ENCODE results near the gene CLSTN2. TPM values are rescaled to one million over a fixed set of nuclear protein-coding genes. Genes with fewer than 3 reads are reported as not detected.

The CLSTN2 gene
- total and polyA plus RNA-seq, 5 donors from 2014 or later = not detected

GRCh38 chr3:139935866-139936817 lies 1.2 kb downstream of the CLSTN2 start:
- H3K27me3 Mint-ChIP-seq = peaks cover 36% of the 10 kb centered on the region
- peaks cover 0 to 9% (median 0%) of the 10 kb centered on the region in 7 donors for H3K9me3 Mint-ChIP-seq
- H3K4me1 ChIP-seq (ENCODE audit: control insufficient read depth, insufficient read depth, low read length, poor library complexity, severe bottlenecking) = peaks cover 5% of the 10 kb centered on the region
- H3K27me3 ChIP-seq (ENCODE audit: control insufficient read depth, insufficient read depth, low read length) = peaks cover 8% of the 10 kb centered on the region
- peak overlapping the region in 1 of 4 donors; percentile 10 for H3K4me3 Mint-ChIP-seq
- DNase-seq (no peak), ATAC-seq (ENCODE audit: low read depth in 2 of 2) (no peak)
- H3K36me3 ChIP-seq (ENCODE audit: control insufficient read depth, insufficient read depth, low read length) = no peaks in the 10 kb centered on the region
- H3K9me3 ChIP-seq (ENCODE audit: control insufficient read depth in 2 of 2, low read length in 2 of 2) = no peaks in the 10 kb centered on the region
- no peak overlapping the region for H3K4me3 ChIP-seq (ENCODE audit: low read depth, low read length)
- H3K27ac Mint-ChIP-seq = no peak overlapping the region
- H3K4me1 Mint-ChIP-seq = peaks cover 0 to 4% (median 0%) of the 10 kb centered on the region in 4 donors
- H3K27ac ChIP-seq (ENCODE audit: insufficient read depth, low read length, poor library complexity, severe bottlenecking) = no peak overlapping the region
- no peaks in the 10 kb centered on the region for H3K36me3 Mint-ChIP-seq

GRCh38 chr3:139937674-139938279 lies 2.8 kb downstream of the CLSTN2 start:
- no peaks in the 10 kb centered on the region for H3K36me3 ChIP-seq (ENCODE audit: control insufficient read depth, insufficient read depth, low read length)
- no peaks in the 10 kb centered on the region for H3K36me3 Mint-ChIP-seq
- peaks cover 0 to 9% (median 0%) of the 10 kb centered on the region in 7 donors for H3K9me3 Mint-ChIP-seq
- ATAC-seq (ENCODE audit: low read depth in 2 of 2) = no peak
- peaks cover 4% of the 10 kb centered on the region for H3K27me3 ChIP-seq (ENCODE audit: control insufficient read depth, insufficient read depth, low read length)
- peaks cover 5% of the 10 kb centered on the region for H3K4me1 ChIP-seq (ENCODE audit: control insufficient read depth, insufficient read depth, low read length, poor library complexity, severe bottlenecking)
- H3K9me3 ChIP-seq (ENCODE audit: control insufficient read depth in 2 of 2, low read length in 2 of 2) = no peaks in the 10 kb centered on the region
- H3K4me3 Mint-ChIP-seq = no peak overlapping the region
- peaks cover 36% of the 10 kb centered on the region for H3K27me3 Mint-ChIP-seq
- no peak overlapping the region for H3K4me3 ChIP-seq (ENCODE audit: low read depth, low read length)
- no peak overlapping the region for H3K27ac ChIP-seq (ENCODE audit: insufficient read depth, low read length, poor library complexity, severe bottlenecking)
- peaks cover 0 to 4% (median 0%) of the 10 kb centered on the region in 4 donors for H3K4me1 Mint-ChIP-seq
- H3K27ac Mint-ChIP-seq = no peak overlapping the region
- peak in 1 of 3 donors; percentile 26 for DNase-seq

- peaks cover 0 to 3% (median 0%) of the 10 kb centered on the region in 7 donors for H3K9me3 Mint-ChIP-seq
- H3K4me1 Mint-ChIP-seq = peaks cover 0 to 4% (median 0%) of the 10 kb centered on the region in 4 donors
- H3K27ac Mint-ChIP-seq = no peak overlapping the region
- no peak for ATAC-seq (ENCODE audit: low read depth in 2 of 2)
- H3K4me3 ChIP-seq (ENCODE audit: low read depth, low read length) = no peak overlapping the region
- H3K4me3 Mint-ChIP-seq = no peak overlapping the region
- no peaks in the 10 kb centered on the region for H3K36me3 ChIP-seq (ENCODE audit: control insufficient read depth, insufficient read depth, low read length)
- peaks cover 4% of the 10 kb centered on the region for H3K4me1 ChIP-seq (ENCODE audit: control insufficient read depth, insufficient read depth, low read length, poor library complexity, severe bottlenecking)
- H3K27me3 Mint-ChIP-seq = peaks cover 28% of the 10 kb centered on the region
- no peaks in the 10 kb centered on the region for H3K9me3 ChIP-seq (ENCODE audit: control insufficient read depth in 2 of 2, low read length in 2 of 2)
- no peak for DNase-seq
- H3K27me3 ChIP-seq (ENCODE audit: control insufficient read depth, insufficient read depth, low read length) = peaks cover 2% of the 10 kb centered on the region
- H3K36me3 Mint-ChIP-seq = no peaks in the 10 kb centered on the region
- H3K27ac ChIP-seq (ENCODE audit: insufficient read depth, low read length, poor library complexity, severe bottlenecking) = no peak overlapping the region
Measured at GRCh38 chr3:139939681-139940190, 4.8 kb downstream of the CLSTN2 start.

GRCh38 chr3:139940622-139941021 lies 5.6 kb downstream of the CLSTN2 start:
- no peak overlapping the region for H3K27ac ChIP-seq (ENCODE audit: insufficient read depth, low read length, poor library complexity, severe bottlenecking)
- DNase-seq = no peak
- H3K36me3 ChIP-seq (ENCODE audit: control insufficient read depth, insufficient read depth, low read length) = no peaks in the 10 kb centered on the region
- no peak overlapping the region for H3K4me3 ChIP-seq (ENCODE audit: low read depth, low read length)
- no peaks in the 10 kb centered on the region for H3K36me3 Mint-ChIP-seq
- H3K27me3 ChIP-seq (ENCODE audit: control insufficient read depth, insufficient read depth, low read length) = peaks cover 2% of the 10 kb centered on the region
- no peaks in the 10 kb centered on the region for H3K4me1 ChIP-seq (ENCODE audit: control insufficient read depth, insufficient read depth, low read length, poor library complexity, severe bottlenecking)
- peaks cover 0 to 4% (median 0%) of the 10 kb centered on the region in 4 donors for H3K4me1 Mint-ChIP-seq
- H3K27me3 Mint-ChIP-seq = peaks cover 28% of the 10 kb centered on the region
- H3K9me3 ChIP-seq (ENCODE audit: control insufficient read depth in 2 of 2, low read length in 2 of 2) = no peaks in the 10 kb centered on the region
- H3K27ac Mint-ChIP-seq = no peak overlapping the region
- ATAC-seq (ENCODE audit: low read depth in 2 of 2) = no peak
- H3K4me3 Mint-ChIP-seq = no peak overlapping the region
- peaks cover 0 to 3% (median 0%) of the 10 kb centered on the region in 7 donors for H3K9me3 Mint-ChIP-seq

GRCh38 chr3:139941580-139941979 lies 6.6 kb downstream of the CLSTN2 start:
- no peak overlapping the region for H3K4me3 Mint-ChIP-seq
- no peaks in the 10 kb centered on the region for H3K4me1 Mint-ChIP-seq
- H3K36me3 ChIP-seq (ENCODE audit: control insufficient read depth, insufficient read depth, low read length) = no peaks in the 10 kb centered on the region
- no peak overlapping the region for H3K27ac ChIP-seq (ENCODE audit: insufficient read depth, low read length, poor library complexity, severe bottlenecking)
- H3K27me3 Mint-ChIP-seq = peaks cover 23% of the 10 kb centered on the region
- peaks cover 0 to 3% (median 0%) of the 10 kb centered on the region in 7 donors for H3K9me3 Mint-ChIP-seq
- H3K4me3 ChIP-seq (ENCODE audit: low read depth, low read length) = no peak overlapping the region
- no peaks in the 10 kb centered on the region for H3K27me3 ChIP-seq (ENCODE audit: control insufficient read depth, insufficient read depth, low read length)
- H3K36me3 Mint-ChIP-seq = no peaks in the 10 kb centered on the region
- H3K27ac Mint-ChIP-seq = no peak overlapping the region
- H3K4me1 ChIP-seq (ENCODE audit: control insufficient read depth, insufficient read depth, low read length, poor library complexity, severe bottlenecking) = no peaks in the 10 kb centered on the region
- H3K9me3 ChIP-seq (ENCODE audit: control insufficient read depth in 2 of 2, low read length in 2 of 2) = no peaks in the 10 kb centered on the region
- DNase-seq (no peak), ATAC-seq (ENCODE audit: low read depth in 2 of 2) (no peak)

- H3K36me3 Mint-ChIP-seq = no peaks in the 10 kb centered on the region
- H3K4me1 Mint-ChIP-seq = no peaks in the 10 kb centered on the region
- peaks cover 0 to 4% (median 0%) of the 10 kb centered on the region in 7 donors for H3K9me3 Mint-ChIP-seq
- DNase-seq (no peak), ATAC-seq (ENCODE audit: low read depth in 2 of 2) (no peak)
- peaks cover 11% of the 10 kb centered on the region for H3K27me3 Mint-ChIP-seq
- Histone ChIP-seq H3K9me3 (ENCODE audit: control insufficient read depth in 2 of 2, low read length in 2 of 2) (no peaks in the 10 kb centered on the region), H3K4me3 (ENCODE audit: low read depth, low read length) (no peak overlapping the region), H3K27ac (ENCODE audit: insufficient read depth, low read length, poor library complexity, severe bottlenecking) (no peak overlapping the region), H3K4me1 (ENCODE audit: control insufficient read depth, insufficient read depth, low read length, poor library complexity, severe bottlenecking) (no peaks in the 10 kb centered on the region), H3K36me3 (ENCODE audit: control insufficient read depth, insufficient read depth, low read length) (no peaks in the 10 kb centered on the region), H3K27me3 (ENCODE audit: control insufficient read depth, insufficient read depth, low read length) (no peaks in the 10 kb centered on the region)
- H3K27ac Mint-ChIP-seq = no peak overlapping the region
- H3K4me3 Mint-ChIP-seq = no peak overlapping the region
Measured at GRCh38 chr3:139944256-139944910, 9.4 kb downstream of the CLSTN2 start.

- Histone ChIP-seq H3K4me1 (ENCODE audit: control insufficient read depth, insufficient read depth, low read length, poor library complexity, severe bottlenecking) (no peaks in the 10 kb centered on the region), H3K27ac (ENCODE audit: insufficient read depth, low read length, poor library complexity, severe bottlenecking) (no peak overlapping the region), H3K4me3 (ENCODE audit: low read depth, low read length) (no peak overlapping the region), H3K27me3 (ENCODE audit: control insufficient read depth, insufficient read depth, low read length) (no peaks in the 10 kb centered on the region), H3K36me3 (ENCODE audit: control insufficient read depth, insufficient read depth, low read length) (no peaks in the 10 kb centered on the region), H3K9me3 (ENCODE audit: control insufficient read depth in 2 of 2, low read length in 2 of 2) (no peaks in the 10 kb centered on the region)
- DNase-seq = no peak
- no peaks in the 10 kb centered on the region for H3K4me1 Mint-ChIP-seq
- no peak for ATAC-seq (ENCODE audit: low read depth in 2 of 2)
- peaks cover 0 to 4% (median 0%) of the 10 kb centered on the region in 7 donors for H3K9me3 Mint-ChIP-seq
- no peak overlapping the region for H3K4me3 Mint-ChIP-seq
- peaks cover 11% of the 10 kb centered on the region for H3K27me3 Mint-ChIP-seq
- no peak overlapping the region for H3K27ac Mint-ChIP-seq
- no peaks in the 10 kb centered on the region for H3K36me3 Mint-ChIP-seq
Measured at GRCh38 chr3:139945386-139945785, 10.4 kb downstream of the CLSTN2 start.

Data from CD4-positive, CD25-positive, alpha-beta regulatory T cell (primary cell).